B cell (primary cell): Measurements from ENCODE around the gene ATP6V1C2. TPM values are rescaled to one million over a fixed set of nuclear protein-coding genes. Genes with fewer than 3 reads are reported as not detected.

Source experiments
- ATAC-seq: fragments of 200-7000 bp; cut with Tn5 transposase; one replicate; pipeline ENCODE4 v1.10.0; 2021; ENCODE audit warnings: low read depth, mild to moderate bottlenecking, moderate number of reproducible peaks, moderate library complexity
- CTCF ChIA-PET: fragments of 350-600 bp; sonication (Branson Sonifier 250); formaldehyde crosslinking; loops from one replicate; lab custom pipeline; 2021; ENCODE audit warnings: antibody characterized with exemption, inconsistent platforms; lab: Charles Lee
- POLR2A ChIA-PET: fragments of 350-600 bp; sonication (Branson Sonifier 250); formaldehyde crosslinking; loops from one replicate; lab custom pipeline; 2021; ENCODE audit warnings: antibody characterized with exemption; lab: Charles Lee
- DNase-seq: peaks from one replicate; pipeline ENCODE4 v3.0.0; 2013
- H2AFZ ChIP-seq: 2 replicates; pipeline ENCODE4 v1.6.1; 2012; ENCODE audit warnings: mild to moderate bottlenecking, low read depth, low read length; ENCODE audit not compliant: insufficient read depth, poor library complexity, severe bottlenecking
- H3K27ac ChIP-seq, 2 donors: 1 replicate in 1 of 2; 2 replicates in 1 of 2; pipeline ENCODE4 v1.5.1; 2012 to 2013; ENCODE audit warnings: low read length in 2 of 2, mild to moderate bottlenecking in 2 of 2, moderate library complexity in 1 of 2
- H3K27me3 ChIP-seq, 4 experiments: fragments of 200-600 bp in 1 of 4; sonication (generic) in 1 of 4; replicated peaks in 1 of 4; 1 replicate in 2 of 4; 2 replicates in 2 of 4; pipeline versions ENCODE4 v1.6.1 to v1.7.0; 2013 to 2016; ENCODE audit warnings: low read length in 3 of 4, mild to moderate bottlenecking in 2 of 4, mixed read lengths in 1 of 4, moderate library complexity in 1 of 4; ENCODE audit not compliant: insufficient read depth in 4 of 4, control insufficient read depth in 3 of 4; ENCODE audit errors: control extremely low read depth in 1 of 4
- H3K36me3 ChIP-seq, 2 experiments: replicated peaks in 1 of 2; 1 replicate in 1 of 2; 2 replicates in 1 of 2; pipeline versions ENCODE4 v1.6.1 to v1.7.1; 2013; ENCODE audit warnings: low read length in 1 of 2; ENCODE audit not compliant: insufficient read depth in 2 of 2, control insufficient read depth in 1 of 2; ENCODE audit errors: control extremely low read depth in 1 of 2, extremely low read depth in 1 of 2
- H3K4me1 ChIP-seq, 2 donors: fragments of 200-600 bp in 1 of 2; sonication (generic) in 1 of 2; 1 replicate in 1 of 2; 2 replicates in 1 of 2; pipeline versions ENCODE4 v1.5.1 to v1.6.1; 2013 to 2017; ENCODE audit warnings: low read length in 2 of 2; ENCODE audit not compliant: control insufficient read depth in 2 of 2, insufficient read depth in 2 of 2
- H3K4me2 ChIP-seq: replicated peaks from 2 replicates; pipeline ENCODE3; 2012; ENCODE audit warnings: mild to moderate bottlenecking, low read depth, low read length; ENCODE audit not compliant: poor library complexity, severe bottlenecking
- H3K4me3 ChIP-seq, 5 experiments: fragments of 200-600 bp in 1 of 5; sonication (generic) in 1 of 5; 1 replicate in 3 of 5; 2 replicates in 2 of 5; pipeline versions ENCODE4 v1.5.1 to v1.7.0; 2011 to 2016; ENCODE audit warnings: low read length in 4 of 5, mild to moderate bottlenecking in 4 of 5, low read depth in 2 of 5, control low read depth in 1 of 5, moderate library complexity in 1 of 5; ENCODE audit not compliant: insufficient read depth in 1 of 5; ENCODE audit errors: control extremely low read depth in 1 of 5, extremely low read depth in 1 of 5
- H3K79me2 ChIP-seq: fragments of 200-600 bp; sonication (generic); one replicate; pipeline ENCODE4 v1.6.0; 2016; ENCODE audit warnings: low read length; ENCODE audit not compliant: control insufficient read depth, insufficient read depth
- H3K9ac ChIP-seq: fragments of 200-600 bp; sonication (generic); 2 replicates; pipeline ENCODE4 v1.6.1; 2017; ENCODE audit warnings: mild to moderate bottlenecking, low read length, moderate library complexity
- H3K9me3 ChIP-seq, 3 donors: one replicate each; pipeline versions ENCODE4 v1.6.1 to v1.7.1; 2013; ENCODE audit warnings: low read length in 2 of 3; ENCODE audit not compliant: control insufficient read depth in 2 of 3, insufficient read depth in 1 of 3; ENCODE audit errors: control extremely low read depth in 1 of 3
- H4K20me1 ChIP-seq: 2 replicates; pipeline ENCODE4 v1.6.0; 2012; ENCODE audit warnings: mild to moderate bottlenecking, low read length; ENCODE audit not compliant: insufficient read depth, control insufficient read depth, poor library complexity, severe bottlenecking
- H3K27ac Mint-ChIP-seq: one replicate; pipeline ENCODE4 v1.8.0; 2021; ENCODE audit warnings: mixed read lengths
- H3K27me3 Mint-ChIP-seq: one replicate; pipeline ENCODE4 v1.8.0; 2021; ENCODE audit warnings: mixed read lengths
- H3K4me1 Mint-ChIP-seq: one replicate; pipeline ENCODE4 v1.8.0; 2021; ENCODE audit warnings: mixed read lengths
- H3K4me3 Mint-ChIP-seq: one replicate; pipeline ENCODE4 v1.8.0; 2021; ENCODE audit warnings: mixed read lengths
- H3K9me3 Mint-ChIP-seq: one replicate; pipeline ENCODE4 v1.8.0; 2022; ENCODE audit warnings: mixed read lengths; ENCODE audit not compliant: insufficient read depth
- CTCF ChIP-seq: fragments of 200-600 bp; IDR thresholded peaks from one replicate; pipeline ENCODE4 v1.8.0; 2022; ENCODE audit warnings: antibody characterized with exemption, mild to moderate bottlenecking
- EZH2 ChIP-seq: IDR thresholded peaks from 2 replicates; pipeline ENCODE4 v1.6.1; 2012; ENCODE audit warnings: borderline replicate concordance, low read depth, mild to moderate bottlenecking, moderate library complexity, low read length; ENCODE audit not compliant: insufficient read depth, poor library complexity, severe bottlenecking
- whole genome bisulfite sequencing: methylation state at CpG from one replicate; pipeline ENCODE4 v1.1.5; 2013; ENCODE audit warnings: missing lambda C conversion rate; ENCODE audit not compliant: insufficient coverage; 5-methylcytosine and 5-hydroxymethylcytosine counted together
- intact Hi-C: fragments of 100-400 bp; cut with micrococcal nuclease; formaldehyde crosslinking; loops from one replicate; pipeline ENCODE4 v1.10.0; 2022
- polyA plus RNA-seq: library from polyadenylated mRNA; depleted of rRNA; stranded (reverse); fragments of >200 nt; gene quantifications from 2 replicates; pipeline ENCODE4 v1.2.3, GENCODE V29; 2012
- total RNA-seq, 2 donors: library from RNA; stranded (reverse); fragments of 120-200 nt in 1 of 2; gene quantifications; 1 replicate in 1 of 2; 2 replicates in 1 of 2; pipeline versions ENCODE4 v1.2.3 to v1.2.4, GENCODE V29; 2013 to 2022

ATP6V1C2 gene
- total and polyA plus RNA-seq, 2 donors (not counting 1 experiment from before 2014, with no cell fraction given) = 0.54 to 4.4 TPM

- H3K27me3 Mint-ChIP-seq = peaks cover 52% of the 10 kb centered on the region
- H3K4me3 Mint-ChIP-seq = no peak overlapping the region
- POLR2A ChIA-PET = no interaction called here
These were observed 105.2 kb downstream of the ATP6V1C2 start for GRCh38 chr2:10826625-10827024.

GRCh38 chr2:10828346-10828745 lies 106.9 kb downstream of the ATP6V1C2 start:
- CTCF ChIA-PET = no interaction called here
- TF ChIP-seq CTCF = no peak
- no peak for TF ChIP-seq EZH2

More at GRCh38 chr2:10826625-10827024, 105.2 kb downstream of the ATP6V1C2 start:
- no peak for TF ChIP-seq EZH2
- TF ChIP-seq CTCF = no peak
- Histone ChIP-seq H3K4me1 (no peaks in the 10 kb centered on the region), H3K27ac (no peak overlapping the region), H3K4me2 (no peak overlapping the region), H3K9ac (no peak overlapping the region), H3K9me3 (peaks cover 0 to 4% (median 0%) of the 10 kb centered on the region in 3 donors), H2AFZ (no peak overlapping the region), H3K36me3 (no peaks in the 10 kb centered on the region), H3K4me3 (no peak overlapping the region), H3K79me2 (no peaks in the 10 kb centered on the region), H3K27me3 (peaks cover 0 to 34% (median 12%) of the 10 kb centered on the region in 4 experiments), H4K20me1 (no peaks in the 10 kb centered on the region)
- no peak overlapping the region for H3K27ac Mint-ChIP-seq
- ATAC-seq = no peak
- CTCF ChIA-PET = no interaction called here
- H3K9me3 Mint-ChIP-seq = no peaks in the 10 kb centered on the region
- WGBS = 93% methylated on average over 3 of the region's 8 CpGs
- no peak for DNase-seq
- intact Hi-C loops = no loop called here
- H3K4me1 Mint-ChIP-seq = peaks cover 5% of the 10 kb centered on the region

More at GRCh38 chr2:10828346-10828745, 106.9 kb downstream of the ATP6V1C2 start:
- no peaks in the 10 kb centered on the region for H4K20me1 ChIP-seq
- Mint-ChIP-seq H3K27me3 (peaks cover 63% of the 10 kb centered on the region), H3K27ac (no peak overlapping the region), H3K4me3 (no peak overlapping the region), H3K9me3 (no peaks in the 10 kb centered on the region), H3K4me1 (peaks cover 12% of the 10 kb centered on the region)
- 70% methylated on average over 11 of the region's 11 CpGs for WGBS
- H3K27ac ChIP-seq = no peak overlapping the region
- ATAC-seq (no peak), DNase-seq (no peak)
- peaks cover 0 to 4% (median 0%) of the 10 kb centered on the region in 3 donors for H3K9me3 ChIP-seq
- no peaks in the 10 kb centered on the region for H3K36me3 ChIP-seq
- H3K4me2 ChIP-seq = no peak overlapping the region
- no peak overlapping the region for H3K4me3 ChIP-seq
- H3K4me1 ChIP-seq = peaks cover 5 to 7% of the 10 kb centered on the region in 2 donors
- peaks cover 0 to 40% (median 12%) of the 10 kb centered on the region in 4 experiments for H3K27me3 ChIP-seq
- POLR2A ChIA-PET = no interaction called here
- intact Hi-C loops = no loop called here
- H3K79me2 ChIP-seq = no peaks in the 10 kb centered on the region
- H3K9ac ChIP-seq = no peak overlapping the region
- no peak overlapping the region for H2AFZ ChIP-seq
